Measurements from ENCODE around the gene INHBB. TPM values are rescaled to one million over a fixed set of nuclear protein-coding genes. Genes with fewer than 3 reads are reported as not detected.
A peak's percentile ranks its signal among the peaks of the same experiment; 100 is the strongest.

INHBB gene
- total RNA-seq, 1 donor from 2014 or later, result 8.2 TPM

DNA sequence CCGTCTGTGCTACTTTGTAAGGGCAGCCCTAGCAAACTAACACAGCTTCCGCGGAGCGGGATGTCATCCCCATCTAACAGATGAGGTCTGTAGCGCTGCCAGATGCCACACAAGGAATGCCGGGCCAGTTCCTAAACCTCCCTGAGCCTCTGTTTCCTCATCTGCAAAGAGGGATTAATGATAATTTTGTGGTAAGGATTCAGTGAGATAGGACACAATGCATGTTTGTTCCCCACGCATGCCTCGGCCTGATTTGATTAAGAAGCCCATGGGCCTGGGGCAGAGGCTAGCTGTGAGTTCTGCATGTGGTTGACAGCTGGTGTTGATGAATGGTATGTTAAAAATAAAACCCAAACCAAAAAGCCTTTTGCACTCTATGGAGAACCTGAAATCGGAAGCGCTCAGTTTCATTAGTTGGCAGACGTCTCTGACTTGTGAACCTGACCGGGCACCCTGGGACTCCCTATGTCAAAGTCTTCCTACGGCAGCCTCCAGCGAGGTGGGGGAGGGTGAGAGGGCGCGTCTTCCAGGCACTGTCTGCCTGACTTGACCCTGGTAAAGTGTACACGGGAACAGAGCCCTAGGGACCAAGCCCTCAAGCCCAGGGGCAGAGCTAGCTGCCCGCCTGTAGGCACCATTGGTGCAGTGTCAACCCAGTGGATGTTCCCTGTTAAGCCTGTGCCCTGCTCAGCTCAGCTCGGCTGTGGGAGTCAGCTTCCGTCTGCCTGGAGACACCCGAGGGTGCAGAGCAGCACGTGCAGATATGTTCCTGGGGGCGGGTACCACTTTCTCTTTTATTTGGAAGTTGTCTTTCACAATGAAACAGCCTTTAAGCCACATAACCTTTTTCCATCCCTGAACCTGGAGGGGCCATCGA, 14.8 kb upstream of the INHBB start:
- intact Hi-C loops (cut with DNase I), result no loop called here
- DNase-seq (no peak), ATAC-seq (ENCODE audit: poor library complexity) (peak; percentile 10)

DNA sequence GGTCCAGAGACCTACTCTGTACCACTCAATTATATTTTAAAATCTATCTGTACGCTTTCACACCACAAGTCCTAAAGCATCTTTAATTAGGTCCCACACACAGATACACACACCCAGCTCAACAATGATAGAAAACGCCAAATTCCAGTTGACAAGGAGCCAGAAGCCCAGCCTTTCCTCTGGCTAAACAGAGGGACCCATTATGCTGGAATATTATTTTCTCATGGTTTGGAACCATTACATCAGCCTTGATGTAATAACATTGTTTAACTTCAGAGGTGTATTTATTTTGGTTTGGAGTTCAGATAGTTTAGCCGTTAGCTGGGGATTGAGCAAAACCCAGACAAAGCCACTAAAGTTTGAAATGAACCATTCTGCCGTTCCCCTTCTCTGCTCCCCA, 14.0 kb upstream of the INHBB start:
- no peak for DNase-seq

DNA sequence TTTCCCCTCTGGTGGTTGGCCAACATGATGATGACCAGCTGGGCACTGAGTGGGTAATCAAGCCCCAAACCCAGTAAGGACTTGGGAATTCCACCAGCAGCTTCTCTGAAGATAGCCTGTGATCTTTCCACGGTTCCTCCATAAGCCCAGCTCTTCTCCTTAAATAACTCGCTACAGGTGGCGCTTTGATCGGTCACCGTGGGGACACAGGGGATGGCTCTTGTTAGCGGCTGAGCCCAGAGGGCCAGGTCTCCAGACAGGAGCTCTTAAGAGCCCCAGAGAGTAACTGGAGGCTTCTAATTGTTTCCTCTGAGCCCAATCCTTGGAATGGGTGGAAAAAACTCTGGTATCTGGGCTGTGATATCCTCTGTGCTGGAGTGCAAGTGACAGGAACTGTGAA, 13.6 kb upstream of the INHBB start:
- intact Hi-C loops (cut with DNase I), result no loop called here
- no peak for DNase-seq
- ATAC-seq (ENCODE audit: poor library complexity), result no peak

More for the DNA sequence above, 14.0 kb upstream of the INHBB start:
- peak; percentile 53 for ATAC-seq (ENCODE audit: poor library complexity)
- intact Hi-C loops (cut with DNase I), result no loop called here

DNA sequence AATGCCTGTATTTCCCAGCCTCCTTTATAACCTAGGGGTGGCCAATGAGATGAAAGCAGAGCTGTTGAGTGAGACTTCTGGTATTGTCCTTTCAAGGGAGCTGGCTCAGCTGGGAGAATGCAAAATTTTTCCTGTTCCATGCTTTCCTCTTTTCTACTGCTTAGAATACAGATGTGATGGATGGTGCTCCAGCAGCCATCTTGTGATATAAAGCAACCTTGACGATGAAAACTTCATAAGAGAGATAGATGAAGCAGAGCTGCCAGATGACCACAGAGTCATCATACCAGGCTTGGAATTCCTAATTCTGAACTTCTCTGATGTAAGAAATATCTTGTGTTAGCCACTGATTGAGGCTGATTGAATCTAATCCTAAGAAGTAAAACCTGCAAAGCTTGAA, 11.9 kb upstream of the INHBB start:
- DNase-seq, result no peak
- intact Hi-C loops (cut with DNase I), result no loop called here

DNA sequence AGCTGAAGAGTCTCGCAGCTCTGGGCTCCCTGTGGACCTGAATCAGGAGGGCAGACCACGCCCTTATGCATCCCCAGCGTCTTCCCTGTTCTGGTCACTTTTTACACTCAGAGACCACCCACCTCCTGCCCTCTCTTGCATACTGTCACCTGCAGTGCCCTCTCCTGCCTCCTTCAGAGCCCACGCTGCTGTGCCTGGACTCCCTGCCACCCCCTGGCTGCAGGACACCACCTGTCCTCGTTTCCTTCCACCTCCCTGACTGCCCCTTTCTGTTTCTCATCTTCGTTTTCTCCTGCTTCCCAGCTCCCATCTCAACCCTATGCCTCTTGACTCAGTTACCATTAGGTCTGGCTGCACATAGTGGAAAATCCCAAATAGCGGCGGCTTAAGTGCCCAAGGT, 9.2 kb upstream of the INHBB start:
- no peak for DNase-seq
- ATAC-seq (ENCODE audit: poor library complexity), result no peak
- intact Hi-C loops (cut with DNase I), result no loop called here

More for the DNA sequence above, 11.9 kb upstream of the INHBB start:
- ATAC-seq (ENCODE audit: poor library complexity), result no peak

DNA sequence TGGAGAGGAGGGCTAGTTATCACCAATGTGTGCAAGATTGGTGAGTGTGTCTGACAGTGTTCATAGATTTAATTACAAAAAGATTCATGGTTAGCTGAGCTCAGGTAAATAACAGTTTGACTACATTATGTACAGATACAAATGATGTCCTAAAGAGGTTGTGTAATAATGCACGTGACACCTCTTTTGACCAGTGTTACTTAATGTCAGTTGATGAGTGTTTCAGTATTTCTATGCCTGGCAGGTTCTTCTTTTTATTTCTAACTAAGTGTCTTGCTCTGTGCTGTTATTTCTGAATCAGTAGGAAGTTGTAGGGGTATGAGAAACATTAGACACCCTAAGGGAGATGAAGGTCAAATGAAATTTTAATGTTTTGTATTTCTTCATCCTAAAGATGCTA, 7.9 kb upstream of the INHBB start:
- intact Hi-C loops (cut with DNase I), result no loop called here
- ATAC-seq (ENCODE audit: poor library complexity) (no peak), DNase-seq (no peak)

DNA sequence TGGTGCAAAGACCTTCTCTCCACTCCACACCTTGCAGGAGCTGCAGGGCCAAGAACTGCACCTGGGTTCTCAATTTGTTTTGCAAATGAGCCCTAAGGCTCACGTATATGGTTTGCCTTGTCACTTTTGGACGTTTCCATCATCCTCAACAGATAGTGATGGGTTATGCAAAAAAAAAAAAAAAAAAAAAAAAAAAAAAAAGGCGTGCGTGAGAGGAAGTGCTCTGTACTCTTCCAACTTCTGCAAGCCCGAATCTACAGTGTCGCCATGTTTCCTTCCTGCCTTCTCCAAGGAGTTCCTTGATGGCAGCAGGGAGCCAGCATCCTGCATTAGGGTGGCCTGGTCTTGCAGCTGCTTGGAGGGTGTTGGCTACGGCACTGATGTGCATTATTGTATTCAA, 4.0 kb upstream of the INHBB start:
- ATAC-seq (ENCODE audit: poor library complexity) (no peak), DNase-seq (no peak)
- intact Hi-C loops (cut with DNase I), result loop anchor here (2.0 to 10.0 kb wide), 2 partner anchors 213 to 337 kb away; no protein-coding TSS in a partner anchor

DNA sequence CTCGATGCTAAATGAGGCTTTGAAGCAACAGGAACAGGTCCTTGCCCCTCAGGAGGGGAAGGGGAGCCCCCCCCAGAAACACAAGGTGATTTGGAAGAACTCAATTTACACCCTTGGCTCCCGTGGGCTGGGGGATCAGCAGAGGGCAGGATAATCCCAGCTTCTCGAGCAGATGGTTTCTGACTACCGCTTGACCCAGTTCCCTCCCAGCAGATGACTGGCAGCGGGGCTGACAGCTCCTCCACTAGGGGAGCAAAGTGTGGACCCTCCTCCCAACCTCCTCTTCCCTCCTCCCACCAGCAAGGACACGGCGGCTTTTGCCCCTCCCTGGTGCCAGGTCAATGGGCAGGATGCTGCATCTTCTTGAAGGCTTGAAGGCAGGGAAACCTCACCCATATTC, 3.5 kb upstream of the INHBB start:
- ATAC-seq (ENCODE audit: poor library complexity) (no peak), DNase-seq (no peak)
- intact Hi-C loops (cut with DNase I), result loop anchor here (2.0 to 10.0 kb wide), 2 partner anchors 212 to 336 kb away; no protein-coding TSS in a partner anchor

DNA sequence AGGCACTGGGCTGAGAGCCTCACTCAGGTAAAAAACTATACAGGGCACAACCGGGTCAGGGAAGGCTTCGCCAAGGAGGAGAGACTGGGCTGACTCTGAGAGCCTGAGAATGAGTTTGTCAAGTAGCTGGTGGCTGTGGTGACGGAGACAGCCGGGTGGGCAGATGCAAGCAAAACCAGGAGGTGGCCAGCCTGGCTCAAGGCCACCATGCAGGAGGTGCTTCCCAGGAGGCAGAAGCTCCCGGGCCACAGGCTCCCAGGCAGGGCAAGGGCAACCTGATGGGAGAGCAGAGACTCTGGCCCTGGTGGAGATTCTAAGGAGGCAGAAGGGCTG, 2.9 kb upstream of the INHBB start:
- ATAC-seq (ENCODE audit: poor library complexity) (no peak), DNase-seq (no peak)
- intact Hi-C loops (cut with DNase I), result loop anchor here (2.0 to 10.0 kb wide), 2 partner anchors 212 to 336 kb away; no protein-coding TSS in a partner anchor

DNA sequence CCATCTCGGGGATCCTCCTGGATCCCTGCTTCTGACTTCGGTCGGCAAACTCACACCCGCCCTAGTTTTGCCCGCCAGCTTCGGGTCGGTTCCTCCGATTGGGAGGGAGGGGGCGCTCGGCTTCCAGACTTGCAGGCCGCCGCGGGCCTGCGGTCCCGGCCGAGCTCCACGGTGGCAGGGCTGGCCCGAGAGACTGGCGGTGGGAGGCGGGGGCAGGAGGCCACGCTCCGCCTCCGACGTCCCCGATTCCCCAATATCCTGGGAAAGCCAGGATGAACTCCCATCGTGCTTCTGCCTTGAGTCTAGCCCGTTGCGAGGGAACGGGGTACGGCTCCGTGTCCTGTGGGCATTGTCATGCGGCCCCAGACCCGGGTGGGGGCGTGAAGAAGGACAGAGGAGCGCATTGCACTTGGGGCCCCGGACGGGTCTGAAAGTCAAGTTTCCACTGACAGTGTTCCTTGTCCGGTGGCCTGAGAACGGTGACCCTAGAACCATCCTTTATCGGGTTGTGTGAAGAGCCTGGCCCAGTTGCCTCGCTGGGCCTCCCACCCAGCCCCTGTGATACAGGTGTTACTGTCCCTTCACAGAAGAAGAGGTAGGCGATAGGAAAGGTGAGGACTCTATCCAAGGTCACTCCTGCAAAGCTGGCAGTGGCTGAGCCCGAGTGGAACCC, 2.4 kb upstream of the INHBB start:
- intact Hi-C loops (cut with DNase I), result loop anchor here (2.0 to 10.0 kb wide), 2 partner anchors 211 to 335 kb away; no protein-coding TSS in a partner anchor
- DNase-seq, result peak; percentile 91
- peak; percentile 90 for ATAC-seq (ENCODE audit: poor library complexity)

DNA sequence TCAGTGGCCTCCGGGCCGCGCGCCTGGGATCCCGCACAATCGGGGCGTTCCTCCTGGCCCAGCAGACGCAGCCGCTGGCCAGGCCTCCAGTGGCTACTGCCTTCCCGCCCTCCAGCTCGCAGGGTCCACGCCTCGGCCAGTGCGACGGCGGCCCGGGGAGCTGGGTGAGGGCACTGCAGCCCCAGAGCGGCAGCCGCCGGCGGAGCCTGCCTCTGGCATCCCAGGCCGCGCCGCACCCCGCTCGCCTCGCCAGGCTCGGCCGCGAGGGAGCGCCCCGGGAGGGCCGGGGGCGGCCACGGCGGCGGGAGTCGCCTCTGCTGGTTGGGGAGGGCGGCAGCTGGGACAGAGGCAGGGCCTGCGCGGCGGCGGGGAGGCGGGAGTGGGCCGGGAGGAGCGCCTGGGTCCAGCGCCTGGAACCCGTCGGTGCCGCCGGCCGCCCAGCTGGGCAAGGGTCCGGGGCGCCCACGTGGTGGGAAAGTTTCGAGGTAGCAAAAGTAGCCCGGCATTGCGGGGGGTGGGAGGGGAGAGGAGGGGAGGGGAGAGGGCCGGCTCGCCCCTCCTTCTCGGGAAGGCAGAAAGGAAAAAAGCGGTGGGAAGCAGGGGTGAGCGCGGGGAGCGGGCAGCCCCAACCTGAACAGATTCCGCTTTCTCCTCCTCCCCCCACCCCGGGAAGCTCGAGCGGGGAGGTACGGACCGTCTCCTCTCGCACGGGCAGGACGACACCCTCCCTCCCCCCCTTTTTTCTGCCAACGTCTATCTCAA, 1.5 kb upstream of the INHBB start:
- DNase-seq, result peak; percentile 67
- ATAC-seq (ENCODE audit: poor library complexity), result peak; percentile 39
- intact Hi-C loops (cut with DNase I), result loop anchor here (10.0 kb wide), 1 partner anchor 210 kb away; no protein-coding TSS in a partner anchor

DNA sequence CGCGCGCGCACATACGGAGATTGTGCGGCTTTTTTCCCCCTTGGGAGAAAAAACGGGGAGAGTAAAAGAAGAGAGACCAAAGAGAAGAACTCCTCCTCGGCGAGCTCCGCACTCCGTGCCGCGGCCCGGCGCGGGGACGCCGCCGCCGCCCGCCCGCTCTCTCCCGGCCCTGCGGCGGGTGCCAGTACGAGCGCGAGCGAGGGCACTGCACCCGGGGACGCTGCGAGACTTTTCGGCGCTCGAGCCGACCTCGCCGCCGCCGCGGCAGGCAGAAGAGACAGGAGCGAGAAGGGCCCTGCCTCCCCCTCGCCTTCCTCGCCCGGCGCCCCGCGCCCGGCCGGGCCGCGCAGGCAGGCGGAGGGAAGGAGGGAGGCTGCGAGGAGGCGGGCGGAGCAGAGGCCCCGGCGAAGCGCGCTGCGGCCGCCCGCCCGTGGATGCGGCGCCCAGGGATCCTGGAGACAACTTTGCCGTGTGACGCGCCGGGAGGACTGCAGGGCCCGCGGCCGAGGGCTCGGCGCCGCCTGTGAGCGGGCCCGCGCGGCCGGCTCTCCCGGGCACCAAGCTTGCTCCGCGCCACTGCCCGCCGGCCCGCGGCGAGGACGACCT, 857 bp upstream of the INHBB start:
- DNase-seq (no peak), ATAC-seq (ENCODE audit: poor library complexity) (peak; percentile 30)
- intact Hi-C loops (cut with DNase I), result loop anchor here (5.0 to 10.0 kb wide), 2 partner anchors 157 to 210 kb away; no protein-coding TSS in a partner anchor

DNA sequence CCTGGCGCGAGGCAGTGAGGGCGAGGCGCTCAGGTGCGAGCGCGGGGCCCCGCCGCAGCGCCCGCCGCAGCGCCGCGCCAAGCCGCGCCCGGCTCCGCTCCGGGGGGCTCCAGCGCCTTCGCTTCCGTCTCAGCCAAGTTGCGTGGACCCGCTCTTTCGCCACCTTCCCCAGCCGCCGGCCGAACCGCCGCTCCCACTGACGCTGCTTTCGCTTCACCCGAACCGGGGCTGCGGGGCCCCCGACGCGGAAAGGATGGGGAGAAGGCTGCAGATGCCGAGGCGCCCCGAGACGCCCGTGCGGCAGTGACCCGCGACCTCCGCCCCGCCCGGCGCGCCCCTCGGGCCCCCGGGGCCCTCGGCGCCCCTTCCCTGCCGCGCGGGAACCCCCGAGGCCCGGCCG, 328 bp upstream of the INHBB start:
- ATAC-seq (ENCODE audit: poor library complexity) (no peak), DNase-seq (no peak)
- intact Hi-C loops (cut with DNase I), result loop anchor here (5.0 to 10.0 kb wide), 2 partner anchors 157 to 209 kb away; no protein-coding TSS in a partner anchor

DNA sequence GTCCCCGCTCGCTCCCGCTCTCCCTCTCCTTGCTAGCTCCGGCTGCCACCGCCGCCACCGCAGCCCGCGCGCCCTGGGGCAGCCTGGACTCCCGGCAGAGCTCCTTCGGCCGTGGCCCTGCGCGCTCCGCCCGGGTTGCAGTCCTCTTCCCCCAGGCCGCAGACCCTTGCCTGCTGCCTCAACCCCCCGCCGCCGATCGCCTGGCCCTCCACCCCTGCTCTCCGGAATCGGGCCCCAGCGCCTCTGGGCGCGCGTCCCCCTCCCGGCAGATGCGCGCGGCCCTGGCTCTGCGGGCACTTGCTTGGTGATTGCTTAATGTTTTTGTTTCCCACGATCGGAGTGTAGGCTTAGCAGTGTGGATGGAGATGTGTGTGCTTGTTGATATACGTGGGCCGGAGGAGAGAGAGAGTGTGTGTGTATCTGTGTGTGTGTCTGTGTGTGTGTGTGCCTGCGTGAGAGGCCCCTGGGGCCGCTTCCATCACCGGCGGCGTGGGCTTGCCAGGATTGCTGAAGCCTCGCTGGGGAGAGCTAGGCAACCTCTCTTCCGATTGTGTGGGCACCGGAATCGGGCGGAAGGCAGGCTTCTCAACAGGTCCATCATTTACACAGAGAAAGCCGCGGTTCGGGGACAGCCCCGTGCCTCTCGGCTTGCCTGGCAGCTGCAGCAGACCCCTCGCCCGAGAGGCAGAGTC, 877 bp downstream of the INHBB start:
- ATAC-seq (ENCODE audit: poor library complexity) (peak; percentile 20), DNase-seq (no peak)
- intact Hi-C loops (cut with DNase I), result loop anchor here (5.0 to 10.0 kb wide), 2 partner anchors 155 to 208 kb away; no protein-coding TSS in a partner anchor

DNA sequence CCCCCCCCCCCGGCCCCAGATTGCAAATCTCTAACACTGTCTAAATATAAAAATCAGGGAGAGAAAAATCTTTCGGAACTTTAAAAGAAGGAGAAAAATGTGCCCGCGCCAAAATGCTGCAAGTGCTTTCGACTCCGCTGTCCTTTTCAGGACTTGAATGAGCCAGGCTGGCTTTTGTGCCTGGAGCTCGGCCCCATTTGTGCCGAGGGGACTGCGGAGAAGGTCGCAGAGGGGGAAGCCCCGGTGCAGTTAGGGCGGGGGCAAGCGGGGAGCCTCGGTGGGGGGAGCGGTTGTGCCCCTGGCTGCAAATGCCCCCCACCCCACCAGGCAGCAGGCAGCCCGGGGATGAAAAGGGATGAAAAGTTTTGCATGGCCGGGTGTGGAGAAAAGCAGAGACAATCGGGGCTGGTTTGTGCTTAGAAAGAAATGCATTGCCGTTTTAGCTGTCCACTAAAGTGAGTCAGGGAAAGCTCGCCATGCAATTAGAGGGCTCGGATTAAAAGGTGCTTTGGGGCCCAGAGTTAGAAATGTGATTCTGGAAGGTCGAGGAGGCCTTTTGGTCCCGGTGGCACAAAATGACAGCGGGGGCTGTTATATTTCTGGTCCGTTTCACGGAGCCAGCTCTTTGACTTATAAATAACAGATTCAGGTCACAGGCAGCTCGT, 1.6 kb downstream of the INHBB start:
- intact Hi-C loops (cut with DNase I), result loop anchor here (5.0 to 10.0 kb wide), 2 partner anchors 155 to 207 kb away; no protein-coding TSS in a partner anchor
- ATAC-seq (ENCODE audit: poor library complexity) (no peak), DNase-seq (no peak)

DNA sequence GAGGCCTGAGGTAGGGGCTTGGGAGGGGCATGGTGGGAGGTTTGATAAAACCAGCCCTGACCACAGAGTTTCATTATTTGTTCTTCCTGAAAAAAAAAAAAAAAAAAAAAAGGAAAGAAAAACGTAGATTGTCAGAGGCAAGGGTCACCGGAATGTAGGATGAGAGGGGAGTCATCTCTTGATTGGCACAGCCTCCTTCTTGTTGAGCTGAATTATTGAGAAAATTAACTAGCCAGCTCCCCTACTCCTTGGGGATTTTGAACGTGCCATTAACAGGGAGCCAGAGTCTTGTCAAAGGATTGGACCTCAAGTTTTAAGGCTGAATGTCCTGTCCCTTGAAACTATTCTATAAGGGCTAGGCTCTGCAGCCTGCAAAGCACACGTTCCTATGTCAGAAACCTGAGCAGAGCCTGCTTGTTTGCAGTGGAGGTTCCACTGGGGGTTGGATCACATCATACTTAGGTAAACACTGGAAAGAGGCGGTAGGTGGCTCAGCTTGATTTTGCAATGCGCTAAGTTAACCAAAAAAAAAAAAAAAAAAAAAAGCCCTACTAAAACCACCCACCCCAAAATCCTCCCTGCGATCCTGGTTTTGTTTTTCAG, 2.3 kb downstream of the INHBB start:
- ATAC-seq (ENCODE audit: poor library complexity), result no peak

More for the DNA sequence above, 2.3 kb downstream of the INHBB start:
- intact Hi-C loops (cut with DNase I), result loop anchor here (5.0 to 10.0 kb wide), 2 partner anchors 154 to 207 kb away; no protein-coding TSS in a partner anchor
- DNase-seq, result no peak

Data from Right ventricle myocardium superior (tissue), 1 donor.